ENCODE measurements around the gene CLEC2L. TPM values are rescaled to one million over a fixed set of nuclear protein-coding genes. Genes with fewer than 3 reads are reported as not detected.

The CLEC2L gene
- total RNA-seq, 4 donors from 2014 or later, result not detected

DNA sequence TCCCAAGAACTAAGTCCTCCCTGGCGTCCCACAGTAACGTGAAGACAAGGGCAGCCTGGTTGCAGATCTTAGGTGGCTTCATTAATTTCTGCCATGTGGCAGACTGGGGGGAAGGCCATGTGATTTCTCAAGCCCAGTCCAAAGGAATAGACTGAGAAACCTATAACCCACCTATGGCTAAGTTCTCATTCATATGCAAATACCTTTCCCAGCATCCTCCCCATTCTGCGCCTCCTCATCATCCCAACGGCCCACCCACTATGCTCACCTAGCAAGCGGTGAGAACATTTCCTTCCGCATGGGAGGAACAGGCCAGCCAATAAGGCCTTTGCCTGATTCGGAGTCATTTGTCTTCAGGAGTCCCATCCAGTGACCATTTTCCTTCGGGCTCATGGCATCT lies 8.2 kb upstream of the CLEC2L start:
- Histone ChIP-seq H3K4me1 (no peaks in the 10 kb centered on the region), H3K27ac (replicated peaks in 1 of 4) (no peak overlapping the region), H3K4me3 (no peak overlapping the region), H3K27me3 (peaks cover 0 to 9% (median 0%) of the 10 kb centered on the region in 4 donors), H3K36me3 (no peaks in the 10 kb centered on the region), H3K9me3 (no peaks in the 10 kb centered on the region)
- intact Hi-C loops (cut with DNase I), result no loop called here
- WGBS, result 89% methylated on average over 8 of the region's 8 CpGs
- TF ChIP-seq CTCF (IDR thresholded peaks at IDR 0.05), result no peak
- TF ChIP-seq POLR2A (IDR thresholded peaks at IDR 0.05; ENCODE audit: low read depth), result no peak
- no peak for TF ChIP-seq POLR2AphosphoS5 (IDR thresholded peaks at IDR 0.05)
- no peak for TF ChIP-seq EP300 (IDR thresholded peaks at IDR 0.05)
- no peak for DNase-seq (ENCODE audit: extremely low spot score)

- H3K4me3 ChIP-seq, result no peak overlapping the region
- no peaks in the 10 kb centered on the region for H3K36me3 ChIP-seq
- intact Hi-C loops (cut with DNase I), result no loop called here
- TF ChIP-seq POLR2AphosphoS5 (IDR thresholded peaks at IDR 0.05), result no peak
- no peak for TF ChIP-seq POLR2A (IDR thresholded peaks at IDR 0.05; ENCODE audit: low read depth)
- TF ChIP-seq CTCF (IDR thresholded peaks at IDR 0.05), result no peak
- TF ChIP-seq EP300 (IDR thresholded peaks at IDR 0.05), result no peak
- H3K9me3 ChIP-seq, result no peaks in the 10 kb centered on the region
- no peak overlapping the region for H3K27ac ChIP-seq (replicated peaks in 1 of 4)
- DNase-seq (ENCODE audit: extremely low spot score), result no peak
- H3K4me1 ChIP-seq, result peaks cover 0 to 16% (median 13%) of the 10 kb centered on the region in 4 donors
- WGBS, result 100% methylated on average over 1 of the region's 1 CpG
- peaks cover 0 to 56% (median 6%) of the 10 kb centered on the region in 4 donors for H3K27me3 ChIP-seq
Measured at GRCh38 chr7:139521439-139521838, 2.0 kb upstream of the CLEC2L start.

DNA sequence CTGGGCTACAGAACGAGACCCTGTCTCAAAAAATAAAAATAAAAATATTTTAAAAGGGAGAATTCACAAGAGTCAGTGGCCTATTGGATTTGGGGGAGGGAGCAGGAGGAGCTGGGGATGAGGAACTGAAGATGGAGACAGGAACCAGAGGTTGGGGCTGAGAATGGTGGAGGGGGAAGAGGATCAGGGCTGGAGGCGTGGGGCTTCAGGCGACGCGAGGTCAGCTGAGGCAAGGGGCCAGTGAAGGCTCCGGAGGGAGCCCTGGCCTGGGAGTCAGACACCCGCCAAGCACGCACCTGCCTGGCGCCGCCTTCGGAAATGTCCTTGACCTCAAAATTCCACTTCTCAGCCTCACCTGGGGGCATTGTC lies 671 bp upstream of the CLEC2L start:
- Histone ChIP-seq H3K4me1 (peaks cover 0 to 23% (median 14%) of the 10 kb centered on the region in 4 donors), H3K27me3 (peaks cover 0 to 56% (median 6%) of the 10 kb centered on the region in 4 donors), H3K4me3 (no peak overlapping the region), H3K9me3 (no peaks in the 10 kb centered on the region), H3K27ac (replicated peaks in 1 of 4) (no peak overlapping the region), H3K36me3 (no peaks in the 10 kb centered on the region)
- 28% methylated on average over 9 of the region's 11 CpGs for WGBS
- no peak for TF ChIP-seq POLR2AphosphoS5 (IDR thresholded peaks at IDR 0.05)
- TF ChIP-seq EP300 (IDR thresholded peaks at IDR 0.05), result no peak
- no peak for DNase-seq (ENCODE audit: extremely low spot score)
- intact Hi-C loops (cut with DNase I), result no loop called here

DNA sequence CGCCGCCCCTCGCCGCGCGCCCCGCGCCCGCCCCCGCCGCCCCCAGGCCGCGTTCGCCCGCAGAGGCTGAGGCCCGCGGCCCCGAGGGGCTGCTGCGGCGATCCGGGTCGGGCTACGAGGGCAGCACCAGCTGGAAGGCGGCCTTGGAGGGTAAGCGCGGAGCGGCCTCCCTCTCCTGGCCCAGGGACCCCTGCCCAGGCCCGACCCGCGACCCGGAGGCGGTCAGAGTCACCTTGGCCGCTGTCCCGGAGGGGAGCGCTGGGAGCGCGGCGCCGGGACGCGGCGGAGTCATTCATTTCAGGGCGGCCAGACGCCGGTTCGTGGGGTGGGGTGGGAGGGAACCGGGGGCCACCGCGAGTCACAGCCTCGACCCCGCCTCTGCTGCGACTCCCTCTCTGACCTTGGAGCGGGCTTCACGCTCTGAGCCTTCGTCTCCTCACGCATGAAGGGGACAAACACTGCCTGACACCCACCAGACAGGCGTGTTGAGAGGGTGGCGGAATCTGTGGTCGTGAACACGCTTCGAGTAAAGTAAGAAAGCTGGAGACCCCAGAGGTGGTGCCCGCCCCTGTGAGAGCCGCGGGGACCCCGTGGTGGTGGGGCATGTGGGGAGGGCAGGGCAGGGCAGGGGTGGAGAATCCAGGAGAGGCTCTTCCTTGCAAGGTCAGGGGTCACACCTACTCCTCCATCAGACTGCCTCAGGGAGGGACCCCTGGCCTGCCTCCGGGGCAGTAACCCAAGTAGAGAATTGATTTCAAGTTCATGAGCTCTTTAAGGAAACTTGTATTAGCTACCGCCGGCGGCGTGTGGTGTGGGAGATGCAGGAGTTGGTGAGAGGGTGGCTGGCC lies 707 bp downstream of the CLEC2L start:
- H3K4me1 ChIP-seq, result peaks cover 0 to 23% (median 14%) of the 10 kb centered on the region in 4 donors
- intact Hi-C loops (cut with DNase I), result no loop called here
- H3K9me3 ChIP-seq, result no peaks in the 10 kb centered on the region
- WGBS, result 80% methylated on average over 14 of the region's 70 CpGs
- H3K27ac ChIP-seq (replicated peaks in 1 of 4), result no peak overlapping the region
- H3K4me3 ChIP-seq, result peak overlapping the region; percentile 22 to 50 (median 34)
- H3K27me3 ChIP-seq, result peaks cover 0 to 52% (median 6%) of the 10 kb centered on the region in 4 donors
- no peaks in the 10 kb centered on the region for H3K36me3 ChIP-seq
- no peak for DNase-seq (ENCODE audit: extremely low spot score)
- TF ChIP-seq CTCF (IDR thresholded peaks at IDR 0.05) (no peak), POLR2A (IDR thresholded peaks at IDR 0.05; ENCODE audit: low read depth) (no peak), POLR2AphosphoS5 (IDR thresholded peaks at IDR 0.05) (no peak), EP300 (IDR thresholded peaks at IDR 0.05) (no peak)

- Histone ChIP-seq H3K9me3 (no peaks in the 10 kb centered on the region), H3K27ac (replicated peaks in 1 of 4) (no peak overlapping the region), H3K36me3 (no peaks in the 10 kb centered on the region), H3K4me1 (peaks cover 0 to 23% (median 14%) of the 10 kb centered on the region in 4 donors), H3K4me3 (no peak overlapping the region), H3K27me3 (peaks cover 0 to 47% (median 6%) of the 10 kb centered on the region in 4 donors)
- intact Hi-C loops (cut with DNase I), result no loop called here
- 97% methylated on average over 10 of the region's 10 CpGs for WGBS
- DNase-seq (ENCODE audit: extremely low spot score), result no peak
- TF ChIP-seq EP300 (IDR thresholded peaks at IDR 0.05), result no peak
Measured at GRCh38 chr7:139525239-139525638, 1.8 kb downstream of the CLEC2L start.
